GM21423 (cell line): ENCODE results near the gene KRT16.
"Not testable (repeated sequence)": the region's sequence is repeated elsewhere in the genome, so short reads cannot be mapped to it uniquely, and the experiment has no call there.

Source experiments
- ATAC-seq: cut with Tn5 transposase; IDR thresholded peaks from one replicate; pipeline ENCODE4 v1.9.1; 2021; ENCODE audit warnings: mild to moderate bottlenecking, moderate library complexity; ENCODE audit not compliant: unreplicated experiment

Gene KRT16

GRCh38 chr17:41617136-41617535 lies 4.6 kb upstream of the KRT16 start:
- no peak for ATAC-seq

GRCh38 chr17:41616486-41616885 lies 3.9 kb upstream of the KRT16 start:
- not testable (repeated sequence) for ATAC-seq

- no peak for ATAC-seq
Measured at GRCh38 chr17:41615454-41615853, 2.9 kb upstream of the KRT16 start.

GRCh38 chr17:41614767-41615166 lies 2.2 kb upstream of the KRT16 start:
- not testable (repeated sequence) for ATAC-seq

GRCh38 chr17:41614098-41614497 lies 1.5 kb upstream of the KRT16 start:
- ATAC-seq: no peak

- ATAC-seq: no peak
Measured at GRCh38 chr17:41613277-41614082, 913 bp upstream of the KRT16 start.

- ATAC-seq: no peak
Measured at GRCh38 chr17:41610965-41611640, 1.5 kb downstream of the KRT16 start.

GRCh38 chr17:41610061-41610517 lies 2.5 kb downstream of the KRT16 start:
- not testable (repeated sequence) for ATAC-seq

- not testable (repeated sequence) for ATAC-seq
Measured at GRCh38 chr17:41606930-41607329, 5.6 kb downstream of the KRT16 start.

GRCh38 chr17:41602524-41602923 lies 10.0 kb downstream of the KRT16 start:
- ATAC-seq: no peak

- ATAC-seq: no peak
Measured at GRCh38 chr17:41600318-41600717, 12.2 kb downstream of the KRT16 start.

GRCh38 chr17:41599680-41600079 lies 12.9 kb downstream of the KRT16 start:
- no peak for ATAC-seq

- no peak for ATAC-seq
Measured at GRCh38 chr17:41595585-41595984, 17.0 kb downstream of the KRT16 start.

GRCh38 chr17:41594363-41594915 lies 18.1 kb downstream of the KRT16 start:
- no peak for ATAC-seq

- no peak for ATAC-seq
Measured at GRCh38 chr17:41593306-41593981, 19.1 kb downstream of the KRT16 start.

- no peak for ATAC-seq
Measured at GRCh38 chr17:41592601-41593305, 19.8 kb downstream of the KRT16 start.

- no peak for ATAC-seq
Measured at GRCh38 chr17:41589301-41589700, 23.3 kb downstream of the KRT16 start.

GRCh38 chr17:41588126-41588810 lies 24.3 kb downstream of the KRT16 start:
- ATAC-seq: no peak

GRCh38 chr17:41586863-41587495 lies 25.6 kb downstream of the KRT16 start, which contains the start of gene KRT14:
Gene KRT14 (minus strand): TSS chr17:41586895. CDS start chr17:41586834, 61 bp downstream.
- ATAC-seq: no peak
